WTC11 (cell line): ENCODE results near the gene MLST8. TPM values are rescaled to one million over a fixed set of nuclear protein-coding genes. Genes with fewer than 3 reads are reported as not detected.

Source experiments
- ATAC-seq: fragments of 200-7000 bp; cut with Tn5 transposase; 2 replicates; pipeline ENCODE4 v1.10.0; 2021; ENCODE audit warnings: mild to moderate bottlenecking, moderate library complexity
- CTCF ChIA-PET: fragments of 300-600 bp; sonication (Branson Sonifier 250); formaldehyde crosslinking; loops from one replicate; lab custom pipeline; 2021; ENCODE audit warnings: antibody characterized with exemption; lab: Charles Lee
- POLR2A ChIA-PET: fragments of 350-600 bp; sonication (Branson Sonifier 250); formaldehyde crosslinking; loops from one replicate; lab custom pipeline; 2021; ENCODE audit warnings: antibody characterized with exemption; lab: Charles Lee
- DNase-seq: peaks from one replicate; pipeline ENCODE4 v3.0.0; 2021; ENCODE audit warnings: low spot score
- H3K27ac Mint-ChIP-seq: 2 replicates; pipeline ENCODE4 v1.8.0; 2021; ENCODE audit warnings: mixed read lengths
- H3K27me3 Mint-ChIP-seq: 2 replicates; pipeline ENCODE4 v1.8.0; 2021; ENCODE audit warnings: low read depth, mild to moderate bottlenecking, moderate library complexity, mixed read lengths
- H3K36me3 Mint-ChIP-seq: 2 replicates; pipeline ENCODE4 v1.8.0; 2021; ENCODE audit warnings: mixed read lengths
- H3K4me1 Mint-ChIP-seq: 2 replicates; pipeline ENCODE4 v1.8.0; 2022; ENCODE audit warnings: mixed read lengths
- H3K4me3 Mint-ChIP-seq: 2 replicates; pipeline ENCODE4 v1.8.0; 2021; ENCODE audit warnings: mild to moderate bottlenecking, moderate library complexity, mixed read lengths
- H3K9me3 Mint-ChIP-seq: 2 replicates; pipeline ENCODE4 v1.8.0; 2021; ENCODE audit warnings: mixed read lengths
- CREB1 ChIP-seq: sonication (generic); formaldehyde crosslinking; IDR thresholded peaks from 2 replicates; pipeline ENCODE4 v1.8.0; 2023; ENCODE audit warnings: mild to moderate bottlenecking, missing genetic modification reagents
- CREM ChIP-seq: sonication (generic); formaldehyde crosslinking; IDR thresholded peaks from 2 replicates; pipeline ENCODE4 v1.8.1; 2022; ENCODE audit warnings: mild to moderate bottlenecking, missing genetic modification reagents, moderate library complexity
- GRHL2 ChIP-seq: fragments of 250-450 bp; sonication (Bioruptor Pico); IDR thresholded peaks from 2 replicates; pipeline ENCODE4 v1.8.0; 2022; ENCODE audit warnings: mild to moderate bottlenecking, moderate library complexity; ENCODE audit not compliant: insufficient replicate concordance, severe bottlenecking
- GTF2I ChIP-seq: fragments of 250-450 bp; sonication (Bioruptor Pico); conservative IDR thresholded peaks from 2 replicates; pipeline ENCODE4 v1.4.0; 2021; ENCODE audit warnings: mild to moderate bottlenecking
- MYBL2 ChIP-seq: sonication (generic); formaldehyde crosslinking; IDR thresholded peaks from 2 replicates; pipeline ENCODE4 v1.8.1; 2023; ENCODE audit warnings: mild to moderate bottlenecking, moderate library complexity, missing genetic modification reagents
- NFATC4 ChIP-seq: fragments of 250-450 bp; sonication (Bioruptor Pico); IDR thresholded peaks from 2 replicates; pipeline ENCODE4 v1.9.0; 2021; ENCODE audit warnings: mild to moderate bottlenecking
- NFYB ChIP-seq: sonication (generic); formaldehyde crosslinking; conservative IDR thresholded peaks from 2 replicates; pipeline ENCODE4 v1.8.0; 2022; ENCODE audit warnings: low read depth, missing genetic modification reagents
- NR2C2 ChIP-seq: sonication (generic); formaldehyde crosslinking; IDR thresholded peaks from 2 replicates; pipeline ENCODE4 v1.8.0; 2022; ENCODE audit warnings: mild to moderate bottlenecking, missing genetic modification reagents
- RELA ChIP-seq: sonication (generic); formaldehyde crosslinking; IDR thresholded peaks from 2 replicates; pipeline ENCODE4 v1.8.1; 2022; ENCODE audit warnings: missing genetic modification reagents, mild to moderate bottlenecking, borderline replicate concordance
- TEAD1 ChIP-seq: sonication (generic); formaldehyde crosslinking; IDR thresholded peaks from 2 replicates; pipeline ENCODE4 v1.8.0; 2022; ENCODE audit warnings: mild to moderate bottlenecking, missing genetic modification reagents
- TEAD4 ChIP-seq: sonication (generic); formaldehyde crosslinking; IDR thresholded peaks from 2 replicates; pipeline ENCODE4 v1.8.0; 2022; ENCODE audit warnings: mild to moderate bottlenecking, missing genetic modification reagents
- ZBTB21 ChIP-seq: sonication (generic); formaldehyde crosslinking; IDR thresholded peaks from 2 replicates; pipeline ENCODE4 v1.8.1; 2023; ENCODE audit warnings: mild to moderate bottlenecking, missing genetic modification reagents, borderline replicate concordance
- ZNF219 ChIP-seq: sonication (generic); formaldehyde crosslinking; IDR thresholded peaks from 2 replicates; pipeline ENCODE4 v1.8.0; 2023; ENCODE audit warnings: missing genetic modification reagents, mild to moderate bottlenecking, borderline replicate concordance
- total RNA-seq: library from RNA; stranded (reverse); gene quantifications from 3 replicates; pipeline ENCODE4 v1.2.3, GENCODE V29; 2021
- TF ChIP-seq, protein P1 (sequence below): fragments of 250-450 bp; sonication (Bioruptor Pico); IDR thresholded peaks from 2 replicates; pipeline ENCODE4 v1.9.0; 2021; ENCODE audit warnings: moderate library complexity, mild to moderate bottlenecking, inconsistent platforms, borderline replicate concordance
- TF ChIP-seq, protein P2 (sequence below): fragments of 250-450 bp; sonication (Bioruptor Pico); IDR thresholded peaks from 2 replicates; pipeline ENCODE4 v1.9.0; 2021; ENCODE audit warnings: mild to moderate bottlenecking, borderline replicate concordance
- TF ChIP-seq, protein P3 (sequence below): sonication (generic); formaldehyde crosslinking; IDR thresholded peaks from 2 replicates; pipeline ENCODE4 v1.8.1; 2023; ENCODE audit warnings: mild to moderate bottlenecking, moderate library complexity, missing genetic modification reagents
- TF ChIP-seq, protein P4 (sequence below): sonication (generic); formaldehyde crosslinking; IDR thresholded peaks from 2 replicates; pipeline ENCODE4 v1.8.0; 2022; ENCODE audit warnings: mild to moderate bottlenecking, missing genetic modification reagents

The MLST8 gene
- total RNA-seq, 1 experiment from 2014 or later, result 71.6 TPM

DNA sequence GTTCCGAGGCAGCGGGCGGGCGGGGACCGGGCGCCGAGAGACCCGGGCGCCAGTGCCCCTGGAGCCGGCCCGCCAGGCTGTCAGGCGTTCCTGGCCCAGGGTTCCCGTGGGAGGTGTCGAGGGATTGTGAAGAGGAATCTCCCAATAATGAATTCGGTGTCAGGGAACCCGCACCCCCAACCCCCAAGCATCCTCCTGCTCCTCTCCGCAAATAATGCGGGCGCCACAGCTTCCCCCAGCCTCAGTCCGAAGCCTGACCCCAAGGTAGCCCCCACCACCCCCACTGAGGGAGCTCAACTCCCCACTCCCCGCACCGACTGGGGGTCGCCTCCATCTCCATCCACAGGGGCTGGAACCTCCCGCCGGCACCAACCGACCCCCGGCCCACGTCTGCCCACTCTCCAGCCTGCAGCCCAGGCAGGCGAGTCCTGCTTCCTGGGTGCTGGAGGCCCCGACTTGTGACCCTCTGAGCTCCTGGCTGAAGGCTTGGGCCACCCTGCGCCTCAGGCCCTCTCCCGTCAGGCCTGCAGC, 8.2 kb upstream of the MLST8 start:
- Mint-ChIP-seq H3K27me3 (peaks cover 45% of the 10 kb centered on the region), H3K4me3 (peak overlapping the region; percentile 59), H3K27ac (no peak overlapping the region), H3K4me1 (peaks cover 4% of the 10 kb centered on the region; the same call in 1 of the 2 replicates), H3K36me3 (no peaks in the 10 kb centered on the region), H3K9me3 (no peaks in the 10 kb centered on the region)
- ChIA-PET POLR2A (interaction anchor here (1.0 kb wide), 1 partner anchor 14 kb away, joined by 3 read pairs; the partner anchor contains the start of gene BRICD5), CTCF (interaction anchor here (0.7 to 3.5 kb wide), 4 partner anchors 18 to 193 kb away, joined by 3 to 30 read pairs (median 9); partner anchors contain the start of gene PGP)
- ATAC-seq (no peak), DNase-seq (no peak)
- TF ChIP-seq, protein P1, sequence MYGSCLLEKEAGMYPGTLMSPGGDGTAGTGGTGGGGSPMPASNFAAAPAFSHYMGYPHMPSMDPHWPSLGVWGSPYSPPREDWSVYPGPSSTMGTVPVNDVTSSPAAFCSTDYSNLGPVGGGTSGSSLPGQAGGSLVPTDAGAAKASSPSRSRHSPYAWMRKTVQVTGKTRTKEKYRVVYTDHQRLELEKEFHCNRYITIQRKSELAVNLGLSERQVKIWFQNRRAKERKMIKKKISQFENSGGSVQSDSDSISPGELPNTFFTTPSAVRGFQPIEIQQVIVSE, result no peak
- no peak for TF ChIP-seq GTF2I (CRISPR knock-in tag)
- no peak for TF ChIP-seq ZNF219 (CRISPR knock-in tag)
- no peak for TF ChIP-seq TEAD1
- TF ChIP-seq NFATC4 (CRISPR knock-in tag), result no peak
- TF ChIP-seq CREB1 (CRISPR knock-in tag), result no peak
- TF ChIP-seq NFYB (CRISPR knock-in tag), result no peak
- no peak for TF ChIP-seq CREM (CRISPR knock-in tag)
- TF ChIP-seq, protein P2, sequence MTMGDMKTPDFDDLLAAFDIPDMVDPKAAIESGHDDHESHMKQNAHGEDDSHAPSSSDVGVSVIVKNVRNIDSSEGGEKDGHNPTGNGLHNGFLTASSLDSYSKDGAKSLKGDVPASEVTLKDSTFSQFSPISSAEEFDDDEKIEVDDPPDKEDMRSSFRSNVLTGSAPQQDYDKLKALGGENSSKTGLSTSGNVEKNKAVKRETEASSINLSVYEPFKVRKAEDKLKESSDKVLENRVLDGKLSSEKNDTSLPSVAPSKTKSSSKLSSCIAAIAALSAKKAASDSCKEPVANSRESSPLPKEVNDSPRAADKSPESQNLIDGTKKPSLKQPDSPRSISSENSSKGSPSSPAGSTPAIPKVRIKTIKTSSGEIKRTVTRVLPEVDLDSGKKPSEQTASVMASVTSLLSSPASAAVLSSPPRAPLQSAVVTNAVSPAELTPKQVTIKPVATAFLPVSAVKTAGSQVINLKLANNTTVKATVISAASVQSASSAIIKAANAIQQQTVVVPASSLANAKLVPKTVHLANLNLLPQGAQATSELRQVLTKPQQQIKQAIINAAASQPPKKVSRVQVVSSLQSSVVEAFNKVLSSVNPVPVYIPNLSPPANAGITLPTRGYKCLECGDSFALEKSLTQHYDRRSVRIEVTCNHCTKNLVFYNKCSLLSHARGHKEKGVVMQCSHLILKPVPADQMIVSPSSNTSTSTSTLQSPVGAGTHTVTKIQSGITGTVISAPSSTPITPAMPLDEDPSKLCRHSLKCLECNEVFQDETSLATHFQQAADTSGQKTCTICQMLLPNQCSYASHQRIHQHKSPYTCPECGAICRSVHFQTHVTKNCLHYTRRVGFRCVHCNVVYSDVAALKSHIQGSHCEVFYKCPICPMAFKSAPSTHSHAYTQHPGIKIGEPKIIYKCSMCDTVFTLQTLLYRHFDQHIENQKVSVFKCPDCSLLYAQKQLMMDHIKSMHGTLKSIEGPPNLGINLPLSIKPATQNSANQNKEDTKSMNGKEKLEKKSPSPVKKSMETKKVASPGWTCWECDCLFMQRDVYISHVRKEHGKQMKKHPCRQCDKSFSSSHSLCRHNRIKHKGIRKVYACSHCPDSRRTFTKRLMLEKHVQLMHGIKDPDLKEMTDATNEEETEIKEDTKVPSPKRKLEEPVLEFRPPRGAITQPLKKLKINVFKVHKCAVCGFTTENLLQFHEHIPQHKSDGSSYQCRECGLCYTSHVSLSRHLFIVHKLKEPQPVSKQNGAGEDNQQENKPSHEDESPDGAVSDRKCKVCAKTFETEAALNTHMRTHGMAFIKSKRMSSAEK, result no peak
- TF ChIP-seq GRHL2 (CRISPR knock-in tag), result no peak
- TF ChIP-seq NR2C2, result no peak
- TF ChIP-seq, protein P3, sequence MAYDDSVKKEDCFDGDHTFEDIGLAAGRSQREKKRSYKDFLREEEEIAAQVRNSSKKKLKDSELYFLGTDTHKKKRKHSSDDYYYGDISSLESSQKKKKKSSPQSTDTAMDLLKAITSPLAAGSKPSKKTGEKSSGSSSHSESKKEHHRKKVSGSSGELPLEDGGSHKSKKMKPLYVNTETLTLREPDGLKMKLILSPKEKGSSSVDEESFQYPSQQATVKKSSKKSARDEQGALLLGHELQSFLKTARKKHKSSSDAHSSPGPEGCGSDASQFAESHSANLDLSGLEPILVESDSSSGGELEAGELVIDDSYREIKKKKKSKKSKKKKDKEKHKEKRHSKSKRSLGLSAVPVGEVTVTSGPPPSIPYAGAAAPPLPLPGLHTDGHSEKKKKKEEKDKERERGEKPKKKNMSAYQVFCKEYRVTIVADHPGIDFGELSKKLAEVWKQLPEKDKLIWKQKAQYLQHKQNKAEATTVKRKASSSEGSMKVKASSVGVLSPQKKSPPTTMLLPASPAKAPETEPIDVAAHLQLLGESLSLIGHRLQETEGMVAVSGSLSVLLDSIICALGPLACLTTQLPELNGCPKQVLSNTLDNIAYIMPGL (CRISPR knock-in tag), result no peak
- TF ChIP-seq RELA, result no peak

DNA sequence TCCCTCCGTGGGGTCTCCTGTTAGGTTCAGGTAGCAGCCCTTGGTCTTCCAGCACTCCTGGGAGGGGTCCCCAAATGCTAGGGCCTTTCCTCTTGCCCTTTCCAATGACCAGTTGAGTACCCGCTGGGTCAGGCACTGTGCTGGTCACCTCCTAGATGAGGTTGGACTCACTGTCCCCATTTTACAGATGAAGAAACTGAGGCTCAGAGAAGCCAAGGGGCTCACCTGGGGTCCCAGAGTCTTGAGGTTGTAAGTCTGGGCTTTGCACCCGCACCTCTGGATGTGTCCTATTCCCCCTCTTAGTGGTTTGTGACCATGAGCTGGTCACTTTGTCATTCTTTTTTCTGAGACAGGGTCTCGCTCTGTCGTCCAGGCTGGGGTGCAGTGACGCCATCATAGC, 7.5 kb upstream of the MLST8 start:
- no peaks in the 10 kb centered on the region for H3K9me3 Mint-ChIP-seq
- TF ChIP-seq ZBTB21 (CRISPR knock-in tag) (no peak), GTF2I (CRISPR knock-in tag) (0 out of 2 replicates have a peak, but pooled peaks have one; percentile 24), TEAD4 (CRISPR knock-in tag) (no peak), MYBL2 (CRISPR knock-in tag) (no peak)
- TF ChIP-seq, protein P4, sequence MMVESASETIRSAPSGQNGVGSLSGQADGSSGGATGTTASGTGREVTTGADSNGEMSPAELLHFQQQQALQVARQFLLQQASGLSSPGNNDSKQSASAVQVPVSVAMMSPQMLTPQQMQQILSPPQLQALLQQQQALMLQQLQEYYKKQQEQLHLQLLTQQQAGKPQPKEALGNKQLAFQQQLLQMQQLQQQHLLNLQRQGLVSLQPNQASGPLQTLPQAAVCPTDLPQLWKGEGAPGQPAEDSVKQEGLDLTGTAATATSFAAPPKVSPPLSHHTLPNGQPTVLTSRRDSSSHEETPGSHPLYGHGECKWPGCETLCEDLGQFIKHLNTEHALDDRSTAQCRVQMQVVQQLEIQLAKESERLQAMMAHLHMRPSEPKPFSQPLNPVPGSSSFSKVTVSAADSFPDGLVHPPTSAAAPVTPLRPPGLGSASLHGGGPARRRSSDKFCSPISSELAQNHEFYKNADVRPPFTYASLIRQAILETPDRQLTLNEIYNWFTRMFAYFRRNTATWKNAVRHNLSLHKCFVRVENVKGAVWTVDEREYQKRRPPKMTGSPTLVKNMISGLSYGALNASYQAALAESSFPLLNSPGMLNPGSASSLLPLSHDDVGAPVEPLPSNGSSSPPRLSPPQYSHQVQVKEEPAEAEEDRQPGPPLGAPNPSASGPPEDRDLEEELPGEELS, result no peak
- TF ChIP-seq, all 79 proteins: peak for 1
- Mint-ChIP-seq H3K4me1 (peaks cover 4% of the 10 kb centered on the region; the same call in 1 of the 2 replicates), H3K4me3 (peak overlapping the region; percentile 59), H3K36me3 (no peaks in the 10 kb centered on the region), H3K27ac (no peak overlapping the region), H3K27me3 (peaks cover 51% of the 10 kb centered on the region)
- ChIA-PET CTCF (interaction anchor here (1.1 kb wide), 1 partner anchor 57 kb away, joined by 4 read pairs; no protein-coding TSS in a partner anchor), POLR2A (interaction anchor here (1.0 kb wide), 1 partner anchor 13 kb away, joined by 3 read pairs; the partner anchor contains the start of gene BRICD5)
- ATAC-seq, result no peak
- no peak for DNase-seq
